NAMALWA (cell line): ENCODE data around the gene ANKRD18B.
"Not testable (repeated sequence)": the region's sequence is repeated elsewhere in the genome, so short reads cannot be mapped to it uniquely, and the experiment has no call there.

ENCODE experiments used
- DNase-seq: peaks from one replicate; pipeline ENCODE4 v3.0.0-alpha.2; 2015; ENCODE audit warnings: low spot score

The ANKRD18B gene

GRCh38 chr9:33533958-33534357 lies 9.9 kb downstream of the ANKRD18B start:
- DNase-seq, result not testable (repeated sequence)

DNA sequence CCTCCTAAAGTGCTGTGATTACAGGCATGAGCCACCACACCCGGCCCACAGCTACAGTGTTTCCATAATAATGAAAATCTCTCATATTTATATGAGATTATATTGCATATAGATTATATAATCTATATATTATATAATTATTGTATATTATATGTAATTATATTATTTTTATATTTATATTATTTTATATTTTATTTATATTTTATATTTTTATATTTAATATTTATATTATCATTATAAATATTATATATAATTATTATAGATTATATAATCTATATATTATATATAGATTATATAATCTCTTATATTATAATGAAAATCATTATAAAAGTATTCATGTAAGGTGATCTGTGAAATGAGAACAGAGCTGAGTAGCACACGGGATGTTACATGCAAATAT lies 11.5 kb downstream of the ANKRD18B start:
- no peak for DNase-seq

- not testable (repeated sequence) for DNase-seq
Measured at GRCh38 chr9:33543463-33543862, 19.4 kb downstream of the ANKRD18B start.

DNA sequence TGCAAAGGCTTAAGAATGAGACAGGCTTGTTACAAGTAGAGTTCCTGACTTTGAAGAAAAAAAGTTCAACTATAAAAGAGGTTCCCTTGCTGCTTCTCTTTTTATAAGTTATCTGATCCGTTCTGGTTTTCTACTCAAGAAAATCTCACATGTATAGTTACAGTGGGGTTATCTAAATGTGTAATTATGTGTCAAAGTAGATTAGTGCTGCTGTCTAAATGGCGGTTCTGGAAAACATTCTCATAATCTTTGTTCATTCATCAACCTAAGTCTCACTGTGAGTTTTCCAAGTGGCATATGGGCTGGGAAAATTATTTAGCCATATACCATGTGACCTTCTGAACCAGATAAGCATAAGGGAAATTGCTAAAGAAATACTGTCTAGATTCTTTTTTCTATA lies 21.7 kb downstream of the ANKRD18B start:
- DNase-seq, result not testable (repeated sequence)

DNA sequence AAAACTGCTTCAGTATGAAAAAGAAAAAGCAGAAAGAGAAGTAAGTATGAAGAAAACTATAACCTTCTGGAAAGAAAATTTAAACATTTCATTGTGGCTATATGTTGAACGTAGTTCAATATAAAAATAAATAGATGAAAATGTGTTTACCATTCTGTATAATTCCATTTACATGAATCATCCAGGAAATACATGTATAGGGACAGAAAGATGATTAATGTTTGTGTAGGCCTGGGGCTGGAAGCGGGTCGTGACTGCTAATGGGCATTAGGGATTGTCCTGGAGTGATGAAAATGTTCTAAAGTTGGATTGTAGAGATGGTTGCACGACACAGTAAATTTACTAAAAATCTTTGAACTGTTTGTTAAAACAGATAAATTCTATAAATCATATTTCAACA lies 24.8 kb downstream of the ANKRD18B start:
- not testable (repeated sequence) for DNase-seq

- not testable (repeated sequence) for DNase-seq
Measured at GRCh38 chr9:33549418-33549817, 25.4 kb downstream of the ANKRD18B start.

DNA sequence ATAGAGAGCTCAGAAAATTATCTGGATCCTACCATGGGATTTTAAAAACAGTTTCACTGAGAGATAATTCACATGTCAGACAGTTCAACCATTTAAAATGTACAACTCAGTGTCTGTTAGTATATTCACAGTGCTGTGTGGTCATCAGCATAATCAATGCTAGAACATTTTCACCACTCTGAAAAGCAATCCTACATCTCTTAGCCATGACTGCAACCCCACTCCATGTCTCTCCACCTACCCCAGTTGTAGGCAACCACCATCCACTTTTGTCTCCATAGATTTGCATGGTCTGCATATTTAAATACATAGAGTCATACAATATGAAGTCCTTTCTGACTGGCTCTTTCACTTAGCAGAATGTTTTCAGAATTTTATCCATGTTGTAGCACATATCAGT lies 27.1 kb downstream of the ANKRD18B start:
- DNase-seq, result not testable (repeated sequence)

DNA sequence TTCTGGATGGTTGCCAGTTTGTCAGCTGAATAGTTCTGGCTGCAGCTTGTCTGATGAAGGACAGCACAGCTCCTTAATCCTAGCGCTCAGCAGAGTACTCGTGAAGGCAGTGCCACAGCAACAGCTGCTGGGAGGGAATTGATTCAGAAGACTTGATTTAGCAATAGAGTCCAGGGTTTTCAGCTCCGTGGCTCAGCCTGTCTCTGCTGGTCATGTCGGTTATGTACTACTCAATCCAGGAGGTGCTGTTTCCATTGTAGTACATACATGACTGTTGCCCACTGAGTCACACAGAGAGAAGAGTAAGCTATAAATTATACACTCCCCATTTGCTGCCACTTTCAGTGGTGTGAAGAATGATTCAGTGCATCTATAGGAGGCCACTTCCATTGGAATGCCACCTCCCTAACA lies 28.3 kb downstream of the ANKRD18B start:
- DNase-seq, result not testable (repeated sequence)

- not testable (repeated sequence) for DNase-seq
Measured at GRCh38 chr9:33560217-33560616, 36.2 kb downstream of the ANKRD18B start.

DNA sequence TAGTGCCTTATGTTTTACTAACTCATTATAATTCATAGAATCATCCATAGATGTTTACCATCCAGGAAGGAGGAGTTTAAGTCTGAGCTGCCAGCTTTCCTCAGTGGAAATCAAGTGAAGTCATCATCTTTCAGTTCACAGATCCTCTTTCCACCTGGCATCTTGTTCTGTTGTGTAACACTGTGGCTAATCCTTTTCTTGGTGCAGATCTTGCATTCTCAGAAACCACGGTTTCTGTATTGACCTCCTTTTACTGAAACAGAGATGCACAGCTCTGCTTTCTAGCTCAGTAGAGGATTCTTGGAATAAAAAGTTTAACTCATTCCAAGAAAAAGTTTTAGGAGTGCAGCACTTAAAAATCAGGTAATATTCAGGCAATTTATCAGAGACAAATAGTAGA lies 38.1 kb downstream of the ANKRD18B start:
- DNase-seq, result not testable (repeated sequence)

GRCh38 chr9:33567776-33568175 lies 43.7 kb downstream of the ANKRD18B start:
- DNase-seq, result not testable (repeated sequence)

DNA sequence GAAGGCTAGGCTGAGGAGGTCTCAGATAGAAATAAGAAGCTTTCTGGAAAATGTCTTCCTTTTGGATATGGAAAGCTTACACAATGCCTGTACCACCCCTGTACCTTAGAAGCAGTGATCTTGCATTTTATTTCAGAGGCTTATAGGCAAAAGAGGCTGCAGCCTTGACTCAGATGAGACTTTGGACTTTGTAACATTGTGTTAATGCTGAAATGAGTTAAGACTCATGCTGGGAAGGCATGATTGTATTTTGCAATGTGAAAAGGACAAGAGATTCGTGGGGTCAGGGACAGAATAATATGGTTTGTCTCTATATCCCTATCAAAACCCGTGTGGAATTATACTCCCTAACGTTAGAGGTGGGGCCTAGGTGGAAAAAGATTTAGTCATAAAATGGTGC lies 53.7 kb downstream of the ANKRD18B start:
- not testable (repeated sequence) for DNase-seq

- not testable (repeated sequence) for DNase-seq
Measured at GRCh38 chr9:33579996-33580395, 55.9 kb downstream of the ANKRD18B start.

DNA sequence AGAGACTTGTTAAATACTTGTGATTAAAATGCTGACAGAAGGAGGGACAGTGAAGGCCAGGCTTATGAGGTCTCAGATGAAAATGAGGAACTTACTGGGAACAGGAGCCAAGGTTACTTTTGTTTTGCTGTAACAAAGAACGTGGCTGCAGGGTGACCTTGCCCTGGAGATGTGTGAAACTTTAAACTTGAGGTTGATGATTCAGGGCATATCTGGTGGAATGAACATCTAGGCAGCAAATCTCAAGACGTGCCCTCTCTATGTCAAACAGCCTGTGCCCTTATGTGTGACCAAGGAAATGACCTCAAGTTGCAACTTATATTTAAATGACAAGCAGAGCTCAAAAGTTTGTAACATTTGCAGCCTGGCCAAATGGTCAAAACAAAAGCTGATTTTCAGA lies 58.6 kb downstream of the ANKRD18B start:
- not testable (repeated sequence) for DNase-seq

- not testable (repeated sequence) for DNase-seq
Measured at GRCh38 chr9:33586128-33586527, 62.1 kb downstream of the ANKRD18B start.

- not testable (repeated sequence) for DNase-seq
Measured at GRCh38 chr9:33587799-33588198, 63.7 kb downstream of the ANKRD18B start.

DNA sequence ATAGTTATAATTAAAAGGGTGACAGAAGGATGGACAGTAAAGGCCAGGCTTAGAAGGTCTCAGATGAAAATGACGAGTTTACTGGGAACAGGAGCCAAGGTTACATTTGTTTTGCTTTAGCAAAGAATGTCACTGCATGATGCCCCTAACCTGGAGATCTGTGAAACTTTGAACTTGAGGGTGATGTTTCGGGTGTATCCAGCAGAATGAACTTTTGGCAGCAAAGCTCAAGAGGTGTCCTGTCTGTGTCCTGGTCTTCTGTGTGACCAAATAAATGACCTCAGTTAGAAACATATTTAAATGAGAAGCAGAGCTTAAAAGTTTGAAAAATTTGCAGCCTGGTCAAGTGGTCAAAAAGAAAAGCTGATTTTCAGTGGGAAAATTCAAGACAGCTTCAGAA lies 64.8 kb downstream of the ANKRD18B start:
- DNase-seq, result not testable (repeated sequence)

DNA sequence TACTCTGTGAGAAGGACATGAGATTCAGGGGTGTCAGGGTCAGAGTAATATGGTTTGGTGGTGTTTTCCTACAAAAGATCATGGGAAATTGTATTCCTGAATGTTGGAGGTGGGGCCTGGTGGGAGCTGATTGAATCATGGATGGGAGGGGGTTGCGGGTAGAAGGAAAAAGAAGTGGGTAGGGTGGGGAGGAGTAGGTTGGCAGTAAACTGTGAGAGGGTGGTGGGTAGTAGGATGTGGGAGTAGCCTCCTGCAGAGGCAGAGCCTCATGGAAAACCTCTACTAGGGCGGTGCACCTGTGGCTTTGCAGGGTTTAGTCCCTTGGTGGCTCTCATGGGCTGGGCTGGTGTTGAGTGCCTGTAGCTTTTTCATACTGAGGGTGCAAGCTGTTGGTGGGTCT lies 66.8 kb downstream of the ANKRD18B start:
- not testable (repeated sequence) for DNase-seq

GRCh38 chr9:33596974-33597373 lies 72.9 kb downstream of the ANKRD18B start:
- DNase-seq, result not testable (repeated sequence)

DNA sequence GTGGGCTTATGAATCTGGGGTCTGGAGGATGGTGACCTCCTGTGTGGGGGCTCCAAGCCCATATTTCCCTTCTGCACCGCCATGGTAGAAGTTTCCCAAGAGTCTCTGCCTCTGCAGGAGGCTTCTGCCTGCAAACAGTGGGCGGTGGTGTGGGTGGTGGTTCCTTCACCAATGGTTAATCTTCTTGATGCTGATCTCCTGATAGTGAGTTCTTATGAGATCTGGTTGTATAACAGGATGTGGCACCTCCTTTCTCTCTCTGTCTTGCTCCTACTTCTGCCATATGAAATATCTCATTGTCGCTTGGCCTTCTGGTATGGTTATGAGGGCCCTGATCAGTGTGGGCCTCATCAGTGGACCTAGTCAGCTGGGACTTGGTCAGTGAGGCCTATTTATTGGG lies 73.3 kb downstream of the ANKRD18B start:
- DNase-seq, result not testable (repeated sequence)

GRCh38 chr9:33598796-33599379 lies 74.8 kb downstream of the ANKRD18B start:
- not testable (repeated sequence) for DNase-seq

DNA sequence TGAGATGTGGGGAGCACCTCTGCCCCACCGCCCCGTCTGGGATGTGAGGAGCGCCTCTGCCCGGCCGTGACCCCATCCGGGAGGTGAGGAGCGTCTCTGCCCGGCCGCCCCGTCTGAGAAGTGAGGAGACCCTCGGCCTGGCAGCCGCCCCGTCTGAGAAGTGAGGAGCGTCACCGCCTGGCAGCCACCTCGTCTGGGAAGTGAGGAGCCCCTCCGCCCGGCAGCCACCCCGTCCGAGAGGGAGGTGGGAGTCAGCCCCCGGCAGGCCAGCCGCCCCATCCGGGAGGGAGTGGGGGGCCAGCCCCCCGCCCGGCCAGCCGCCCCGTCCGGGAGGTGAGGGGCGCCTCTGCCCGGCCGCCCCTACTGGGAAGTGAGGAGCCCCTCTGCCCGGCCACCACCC lies 76.9 kb downstream of the ANKRD18B start:
- not testable (repeated sequence) for DNase-seq

GRCh38 chr9:33604249-33604648 lies 80.2 kb downstream of the ANKRD18B start:
- not testable (repeated sequence) for DNase-seq

DNA sequence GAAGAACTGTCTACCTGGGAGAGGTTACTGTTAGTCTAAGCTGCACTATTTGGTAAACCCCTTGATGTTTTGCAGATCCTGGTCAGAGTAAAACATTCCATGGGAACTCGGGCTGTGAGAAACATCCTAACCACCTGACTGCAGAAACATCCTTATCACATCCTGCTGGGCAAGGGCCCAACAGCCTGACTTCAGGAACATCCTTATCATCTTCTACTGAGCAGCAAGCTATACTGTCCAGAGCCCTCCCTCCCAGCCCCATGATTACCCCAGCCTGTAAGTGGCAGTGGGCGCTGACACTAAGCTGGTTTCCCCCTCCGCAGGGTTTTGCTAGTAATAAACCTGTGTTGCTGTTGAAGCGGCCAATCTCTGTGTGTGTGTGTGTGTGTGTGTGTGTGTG lies 80.9 kb downstream of the ANKRD18B start:
- DNase-seq, result not testable (repeated sequence)
